ENCODE data around the gene CLTRN. TPM values are rescaled to one million over a fixed set of nuclear protein-coding genes. Genes with fewer than 3 reads are reported as not detected.

CLTRN gene
- total RNA-seq, 3 donors from 2014 or later (not counting 1 experiment from before 2014, with no cell fraction given), result 0.28 TPM; not detected in 2

DNA sequence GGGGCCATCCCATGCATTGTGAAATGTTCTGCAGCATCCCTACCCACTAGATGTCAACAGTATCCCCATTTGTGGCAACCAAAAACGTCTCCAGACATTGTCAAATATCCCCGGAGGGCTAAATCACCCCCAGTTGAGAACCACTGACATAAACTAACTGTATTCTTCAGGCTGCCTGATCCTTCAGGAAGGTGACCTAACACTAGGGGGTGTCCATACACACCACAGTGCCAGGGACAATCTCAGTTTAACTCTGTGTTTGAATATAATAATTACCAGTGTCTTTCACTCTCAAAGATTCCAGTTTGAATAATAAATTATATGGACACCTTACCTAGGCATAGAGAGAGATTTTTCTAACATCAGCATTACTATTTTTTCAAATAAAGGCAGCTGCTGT, 70.2 kb downstream of the CLTRN start:
- Histone ChIP-seq H3K27ac (ENCODE audit: low read length) (no peak overlapping the region), H3K9me3 (ENCODE audit: control insufficient read depth, insufficient read depth, low read length) (no peaks in the 10 kb centered on the region), H3K27me3 (ENCODE audit: control insufficient read depth, insufficient read depth, low read length) (no peaks in the 10 kb centered on the region), H3K4me3 (ENCODE audit: low read length) (no peak overlapping the region), H3K4me1 (ENCODE audit: control insufficient read depth, insufficient read depth, low read length) (no peaks in the 10 kb centered on the region), H3K36me3 (ENCODE audit: control insufficient read depth, insufficient read depth, low read length) (no peaks in the 10 kb centered on the region)
- DNase-seq (no peak), ATAC-seq (no peak)
- H3K27me3 Mint-ChIP-seq (ENCODE audit: low read depth in 2 of 2), result peaks cover under 1 to 43% of the 10 kb centered on the region in 2 donors
- no peaks in the 10 kb centered on the region for H3K36me3 Mint-ChIP-seq
- H3K9me3 Mint-ChIP-seq, result no peaks in the 10 kb centered on the region
- intact Hi-C loops (cut with micrococcal nuclease), result no loop called here
- no peaks in the 10 kb centered on the region for H3K4me1 Mint-ChIP-seq
- H3K4me3 Mint-ChIP-seq, result no peak overlapping the region
- WGBS (ENCODE audit: insufficient coverage), result 48% methylated on average over 2 of the region's 2 CpGs
- H3K27ac Mint-ChIP-seq, result no peak overlapping the region
- TF ChIP-seq, protein P1, sequence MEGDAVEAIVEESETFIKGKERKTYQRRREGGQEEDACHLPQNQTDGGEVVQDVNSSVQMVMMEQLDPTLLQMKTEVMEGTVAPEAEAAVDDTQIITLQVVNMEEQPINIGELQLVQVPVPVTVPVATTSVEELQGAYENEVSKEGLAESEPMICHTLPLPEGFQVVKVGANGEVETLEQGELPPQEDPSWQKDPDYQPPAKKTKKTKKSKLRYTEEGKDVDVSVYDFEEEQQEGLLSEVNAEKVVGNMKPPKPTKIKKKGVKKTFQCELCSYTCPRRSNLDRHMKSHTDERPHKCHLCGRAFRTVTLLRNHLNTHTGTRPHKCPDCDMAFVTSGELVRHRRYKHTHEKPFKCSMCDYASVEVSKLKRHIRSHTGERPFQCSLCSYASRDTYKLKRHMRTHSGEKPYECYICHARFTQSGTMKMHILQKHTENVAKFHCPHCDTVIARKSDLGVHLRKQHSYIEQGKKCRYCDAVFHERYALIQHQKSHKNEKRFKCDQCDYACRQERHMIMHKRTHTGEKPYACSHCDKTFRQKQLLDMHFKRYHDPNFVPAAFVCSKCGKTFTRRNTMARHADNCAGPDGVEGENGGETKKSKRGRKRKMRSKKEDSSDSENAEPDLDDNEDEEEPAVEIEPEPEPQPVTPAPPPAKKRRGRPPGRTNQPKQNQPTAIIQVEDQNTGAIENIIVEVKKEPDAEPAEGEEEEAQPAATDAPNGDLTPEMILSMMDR (IDR thresholded peaks at IDR 0.05), result no peak

DNA sequence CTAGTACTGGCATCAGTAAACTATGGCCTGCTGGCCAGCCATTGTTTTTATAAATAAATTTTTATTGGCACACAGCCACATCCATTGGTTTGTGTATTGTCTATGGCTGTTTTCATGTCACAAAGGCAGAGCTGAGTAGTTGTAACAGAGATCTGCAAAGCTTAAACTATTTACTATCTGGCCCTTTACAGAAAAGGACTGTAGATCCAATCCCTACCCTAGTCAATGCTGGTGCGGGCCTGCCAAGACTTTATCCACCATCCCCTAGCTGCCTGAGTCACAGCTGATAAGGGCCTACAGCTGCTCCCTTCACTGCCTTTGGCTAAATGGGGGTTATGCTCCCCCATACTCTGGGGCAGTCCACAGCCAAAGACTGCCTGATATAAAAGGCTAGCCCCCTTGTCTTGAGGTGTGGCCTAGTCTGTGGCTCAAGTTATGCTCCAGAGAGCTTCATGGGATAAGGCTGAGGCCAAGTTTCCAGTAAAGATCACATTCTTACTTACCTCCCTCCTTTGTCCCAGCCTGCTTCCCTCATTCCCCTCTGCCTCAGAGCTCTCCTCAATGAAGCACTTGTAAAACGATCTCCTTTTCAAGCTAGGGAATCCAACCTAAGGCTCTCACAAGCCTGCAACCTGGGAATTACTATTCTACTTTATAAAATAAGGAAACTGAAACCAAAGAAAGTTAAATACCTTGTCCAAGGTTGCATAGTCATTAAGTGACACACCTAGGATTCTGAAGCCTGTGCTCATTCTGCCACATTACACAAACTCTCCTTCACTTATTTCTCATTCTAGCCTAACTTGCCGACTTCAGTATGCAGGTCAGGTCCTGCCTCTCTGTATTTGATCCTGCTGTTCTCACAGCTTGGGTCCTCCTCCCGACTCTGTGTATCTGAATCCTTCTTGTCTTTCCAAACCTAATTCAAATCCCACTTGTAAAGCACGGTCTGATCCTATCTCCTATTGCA, 84.5 kb downstream of the CLTRN start:
- H3K27me3 Mint-ChIP-seq (ENCODE audit: low read depth in 2 of 2), result peaks cover 3 to 34% of the 10 kb centered on the region in 2 donors

More for the DNA sequence above, 84.5 kb downstream of the CLTRN start:
- Histone ChIP-seq H3K9me3 (ENCODE audit: control insufficient read depth, insufficient read depth, low read length) (no peaks in the 10 kb centered on the region), H3K4me1 (ENCODE audit: control insufficient read depth, insufficient read depth, low read length) (no peaks in the 10 kb centered on the region), H3K36me3 (ENCODE audit: control insufficient read depth, insufficient read depth, low read length) (no peaks in the 10 kb centered on the region), H3K27me3 (ENCODE audit: control insufficient read depth, insufficient read depth, low read length) (no peaks in the 10 kb centered on the region), H3K4me3 (ENCODE audit: low read length) (no peak overlapping the region), H3K27ac (ENCODE audit: low read length) (no peak overlapping the region)
- intact Hi-C loops (cut with micrococcal nuclease), result no loop called here
- no peak overlapping the region for H3K27ac Mint-ChIP-seq
- TF ChIP-seq, protein P1 (IDR thresholded peaks at IDR 0.05), result no peak
- H3K4me1 Mint-ChIP-seq, result no peaks in the 10 kb centered on the region
- H3K36me3 Mint-ChIP-seq, result no peaks in the 10 kb centered on the region
- H3K4me3 Mint-ChIP-seq, result no peak overlapping the region
- DNase-seq (no peak), ATAC-seq (no peak)
- WGBS (ENCODE audit: insufficient coverage), result 80% methylated on average over 5 of the region's 5 CpGs
- no peaks in the 10 kb centered on the region for H3K9me3 Mint-ChIP-seq

Other genes with a start within 250 kb of the CLTRN start
- under 1 TPM in 1 of 3 donors, not detected in 2; 0.57 TPM for gene PIR, start 171.5 kb downstream of the CLTRN start, total RNA-seq
- gene BMX, start 164.0 kb downstream of the CLTRN start, total RNA-seq, result under 1 TPM in 1 of 3 donors, not detected in 2; 0.30 TPM
- gene ACE2, start 63.8 kb downstream of the CLTRN start, total RNA-seq, result not detected
- gene CA5B, start 73.5 kb upstream of the CLTRN start, total RNA-seq, result 100 to 1,000 TPM in 1 of 3 donors, 10 to 100 TPM in 2; 56.3 to 111 (median 80.5) TPM
- gene ZRSR2, start 125.7 kb upstream of the CLTRN start, total RNA-seq, result 10 to 100 TPM; 21.7 to 44.2 (median 28.2) TPM
- 10 to 100 TPM; 21.0 to 30.8 (median 25.9) TPM for gene AP1S2, start 190.0 kb upstream of the CLTRN start, total RNA-seq